K562 (cell line): Measurements from ENCODE around the gene PYGO2. TPM values are rescaled to one million over a fixed set of nuclear protein-coding genes. Genes with fewer than 3 reads are reported as not detected.

Experiments
- CAMTA2 ChIP-seq: fragments of 250-450 bp; sonication (Bioruptor Pico); conservative IDR thresholded peaks from 2 replicates; pipeline ENCODE4 v1.5.1; 2022
- CHD2 ChIP-seq: IDR thresholded peaks from 2 replicates; pipeline ENCODE4 v1.6.1; 2011; ENCODE audit warnings: low read depth, low read length
- DACH1 ChIP-seq: fragments of 450-650 bp; IDR thresholded peaks from 2 replicates; pipeline ENCODE4 v1.6.1; 2018; ENCODE audit not compliant: partially characterized antibody
- FUS ChIP-seq: fragments of 200-400 bp; formaldehyde crosslinking; optimal IDR thresholded peaks from 2 replicates; pipeline ENCODE3; 2017; ENCODE audit warnings: low read depth, low read length
- HMG20B ChIP-seq: fragments of 250-450 bp; sonication (Bioruptor Pico); IDR thresholded peaks from 2 replicates; pipeline ENCODE4 v1.5.0; 2021; ENCODE audit warnings: mild to moderate bottlenecking
- HOXB6 ChIP-seq: fragments of 250-450 bp; sonication (Bioruptor Pico); IDR thresholded peaks from 2 replicates; pipeline ENCODE4 v1.5.1; 2022; ENCODE audit warnings: mild to moderate bottlenecking, borderline replicate concordance
- MBD2 ChIP-seq: sonication (generic); IDR thresholded peaks from 2 replicates; pipeline ENCODE4 v1.6.1; 2016; ENCODE audit warnings: low read depth, borderline replicate concordance
- NFRKB ChIP-seq: fragments of 450-650 bp; IDR thresholded peaks from 2 replicates; pipeline ENCODE4 v1.6.1; 2016; ENCODE audit warnings: low read depth
- SFPQ ChIP-seq: fragments of 200-400 bp; formaldehyde crosslinking; IDR thresholded peaks from 2 replicates; pipeline ENCODE4 v1.6.1; 2017; ENCODE audit warnings: mild to moderate bottlenecking, low read depth, low read length, moderate library complexity
- SMAD1 ChIP-seq: fragments of 150-350 bp; IDR thresholded peaks from 2 replicates; pipeline ENCODE4 v1.6.1; 2014; ENCODE audit warnings: low read length, low read depth; ENCODE audit not compliant: partially characterized antibody
- SMAD2 ChIP-seq: fragments of 150-350 bp; IDR thresholded peaks from 2 replicates; pipeline ENCODE4 v1.6.1; 2014; ENCODE audit warnings: low read depth, mild to moderate bottlenecking, low read length
- TAF1 ChIP-seq: IDR thresholded peaks from 2 replicates; pipeline ENCODE4 v1.6.1; 2011; ENCODE audit warnings: mild to moderate bottlenecking, low read length, moderate library complexity; ENCODE audit not compliant: insufficient read depth, control insufficient read depth, severe bottlenecking; ENCODE audit errors: extremely low read depth
- TCF15 ChIP-seq: fragments of 250-450 bp; sonication (Bioruptor Pico); IDR thresholded peaks from 2 replicates; pipeline ENCODE4 v1.8.0; 2022; ENCODE audit warnings: moderate library complexity, mild to moderate bottlenecking, inconsistent platforms
- ZBTB26 ChIP-seq: fragments of 450-650 bp; formaldehyde crosslinking; IDR thresholded peaks from 2 replicates; pipeline ENCODE4 v1.4.0; 2022; ENCODE audit warnings: missing genetic modification characterization
- ZNF146 ChIP-seq: IDR thresholded peaks from one replicate; pipeline ENCODE4 v1.6.1; 2018; ENCODE audit warnings: missing compliant biosample characterization; ENCODE audit not compliant: unreplicated experiment
- ZNF175 ChIP-seq: fragments of 200-800 bp; sonication (Bioruptor generic); IDR thresholded peaks from 2 replicates; pipeline ENCODE4 v1.6.1; 2016; ENCODE audit warnings: low read depth, mild to moderate bottlenecking, missing genetic modification characterization, missing compliant biosample characterization
- polyA plus RNA-seq, 8 experiments: library from polyadenylated mRNA; depleted of rRNA in 4 of 8; stranded (reverse) in 5 of 8; unstranded in 3 of 8; fragments of >200 nt; fragmentation: Nextera tagmentation in 2 of 8; fragmentation: Illumina TruSeq in 1 of 8; extraction: Ambion mirVana in 2 of 8; extraction: Trizol in 1 of 8; gene quantifications; 2 replicates each; pipeline versions ENCODE4 v1.2.1 to v1.2.3, GENCODE V29; 2011 to 2014; ENCODE audit warnings: inconsistent platforms in 1 of 8, missing spikeins in 1 of 8
- total RNA-seq, 7 experiments: library from RNA; depleted of rRNA in 6 of 7; stranded (reverse); fragments of >200 nt in 6 of 7; fragmentation: Illumina TruSeq in 2 of 7; extraction: Trizol in 2 of 7; gene quantifications; 2 replicates each; pipeline versions ENCODE4 v1.2.1 to v1.2.3, GENCODE V29; 2011 to 2021; ENCODE audit warnings: low replicate concordance in 1 of 7
- TF ChIP-seq, protein P1 (sequence below): IDR thresholded peaks from 3 replicates; pipeline ENCODE4 v1.6.1; 2011; ENCODE audit warnings: borderline replicate concordance, mild to moderate bottlenecking; ENCODE audit not compliant: insufficient read length, insufficient read depth

The PYGO2 gene
- total and polyA plus RNA-seq, 9 of the 15 experiments (the other 6 are each of a cell fraction or from before 2014, with no cell fraction given) = 8.3 to 36.2 (median 18.2) TPM

GRCh38 chr1:154961207-154962155 is at the start of gene PYGO2 (continued):
- 0 out of 2 replicates have a peak, but pooled peaks have one; percentile 6 for TF ChIP-seq ZBTB26 (CRISPR knock-in tag)
- no peak for TF ChIP-seq SMAD1
- no peak for TF ChIP-seq DACH1
- no peak for TF ChIP-seq ZNF146 (CRISPR knock-in tag)
- no peak for TF ChIP-seq SMAD2
- peak; percentile 55 for TF ChIP-seq TAF1
- no peak for TF ChIP-seq HOXB6
- TF ChIP-seq CAMTA2 = no peak; the same call in 1 of the 2 replicates
- TF ChIP-seq MBD2 = peak; percentile 83; the same call in 1 of the 2 replicates
- no peak for TF ChIP-seq ZNF175 (CRISPR knock-in tag)
- 0 out of 2 replicates have a peak, but pooled peaks have one; percentile 34 for TF ChIP-seq NFRKB
- TF ChIP-seq FUS = peak; percentile 79
- no peak for TF ChIP-seq TCF15
- TF ChIP-seq, protein P1, sequence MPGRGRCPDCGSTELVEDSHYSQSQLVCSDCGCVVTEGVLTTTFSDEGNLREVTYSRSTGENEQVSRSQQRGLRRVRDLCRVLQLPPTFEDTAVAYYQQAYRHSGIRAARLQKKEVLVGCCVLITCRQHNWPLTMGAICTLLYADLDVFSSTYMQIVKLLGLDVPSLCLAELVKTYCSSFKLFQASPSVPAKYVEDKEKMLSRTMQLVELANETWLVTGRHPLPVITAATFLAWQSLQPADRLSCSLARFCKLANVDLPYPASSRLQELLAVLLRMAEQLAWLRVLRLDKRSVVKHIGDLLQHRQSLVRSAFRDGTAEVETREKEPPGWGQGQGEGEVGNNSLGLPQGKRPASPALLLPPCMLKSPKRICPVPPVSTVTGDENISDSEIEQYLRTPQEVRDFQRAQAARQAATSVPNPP = no peak
- no peak for TF ChIP-seq SFPQ
- TF ChIP-seq CHD2 = peak; percentile 17; the same call in 1 of the 2 replicates
- no peak for TF ChIP-seq HMG20B (CRISPR knock-in tag)
